GM23338 (cell line): ENCODE measurements around the gene EED. TPM values are rescaled to one million over a fixed set of nuclear protein-coding genes. Genes with fewer than 3 reads are reported as not detected.

Experiments
- ATAC-seq: fragments of 200-7000 bp; cut with Tn5 transposase; 3 replicates; pipeline ENCODE4 v1.9.1; 2020
- DNase-seq: peaks from one replicate; pipeline ENCODE4 v3.0.0-alpha.2; 2015; ENCODE audit warnings: low spot score
- H2AFZ ChIP-seq: fragments of 200-600 bp; sonication (generic); 2 replicates; pipeline ENCODE4 v1.8.0; 2016; ENCODE audit warnings: antibody characterized with exemption, mild to moderate bottlenecking, moderate library complexity
- H3F3A ChIP-seq: fragments of 200-600 bp; sonication (generic); replicated peaks from 2 replicates; pipeline ENCODE4 v1.8.0; 2017; ENCODE audit warnings: antibody characterized with exemption, mixed run types, low read depth
- H3K27ac ChIP-seq: fragments of 200-600 bp; sonication (generic); 2 replicates; pipeline ENCODE4 v1.6.1; 2016; ENCODE audit warnings: low read depth
- H3K27me3 ChIP-seq: fragments of 200-600 bp; sonication (generic); 2 replicates; pipeline ENCODE4 v1.8.0; 2016; ENCODE audit warnings: mild to moderate bottlenecking, mixed run types, moderate library complexity; ENCODE audit not compliant: insufficient read depth
- H3K36me3 ChIP-seq: fragments of 200-600 bp; sonication (generic); 2 replicates; pipeline ENCODE4 v1.8.0; 2016; ENCODE audit warnings: mild to moderate bottlenecking; ENCODE audit not compliant: insufficient read depth
- H3K4me1 ChIP-seq: fragments of 200-600 bp; sonication (generic); 2 replicates; pipeline ENCODE4 v1.8.0; 2016; ENCODE audit warnings: mild to moderate bottlenecking, moderate library complexity; ENCODE audit not compliant: insufficient read depth
- H3K4me2 ChIP-seq: fragments of 200-600 bp; sonication (generic); 2 replicates; pipeline ENCODE4 v1.7.1; 2017; ENCODE audit warnings: mixed run types
- H3K4me3 ChIP-seq: fragments of 200-600 bp; sonication (generic); 2 replicates; pipeline ENCODE4 v1.6.1; 2016; ENCODE audit warnings: mixed run types
- H3K79me2 ChIP-seq: fragments of 200-600 bp; sonication (generic); replicated peaks from 2 replicates; pipeline ENCODE4 v1.8.0; 2017; ENCODE audit warnings: mild to moderate bottlenecking; ENCODE audit not compliant: insufficient read depth
- H3K9me2 ChIP-seq: fragments of 200-600 bp; sonication (generic); 2 replicates; pipeline ENCODE4 v1.8.0; 2017; ENCODE audit not compliant: insufficient read depth
- H4K20me1 ChIP-seq: fragments of 200-600 bp; sonication (generic); replicated peaks from 2 replicates; pipeline ENCODE4 v1.8.0; 2017; ENCODE audit warnings: mild to moderate bottlenecking; ENCODE audit not compliant: insufficient read depth
- H3K27ac Mint-ChIP-seq: 2 replicates; pipeline ENCODE4 v1.8.0; 2020; ENCODE audit warnings: inconsistent platforms, mild to moderate bottlenecking, moderate library complexity, mixed read lengths
- H3K27me3 Mint-ChIP-seq: 3 replicates; pipeline ENCODE4 v1.8.0; 2022; ENCODE audit warnings: low read depth, mild to moderate bottlenecking, moderate library complexity, mixed read lengths, inconsistent platforms; ENCODE audit not compliant: insufficient read depth, poor library complexity
- H3K36me3 Mint-ChIP-seq: 3 replicates; pipeline ENCODE4 v1.8.0; 2021; ENCODE audit warnings: low read depth, mild to moderate bottlenecking, inconsistent platforms, moderate library complexity, mixed read lengths
- H3K4me1 Mint-ChIP-seq: 3 replicates; pipeline ENCODE4 v1.8.0; 2020; ENCODE audit warnings: mild to moderate bottlenecking, inconsistent platforms, mixed read lengths
- H3K4me3 Mint-ChIP-seq: 3 replicates; pipeline ENCODE4 v1.8.0; 2021; ENCODE audit warnings: moderate library complexity, mild to moderate bottlenecking, inconsistent platforms, mixed read lengths
- H3K9me3 Mint-ChIP-seq: 3 replicates; pipeline ENCODE4 v1.8.0; 2020; ENCODE audit warnings: moderate library complexity, mild to moderate bottlenecking, inconsistent platforms, mixed read lengths
- CREB1 ChIP-seq: fragments of 250-450 bp; sonication (Bioruptor Pico); IDR thresholded peaks from 2 replicates; pipeline ENCODE4 v1.5.0; 2020; ENCODE audit warnings: low read depth, mild to moderate bottlenecking, moderate library complexity
- EZH2 ChIP-seq: fragments of 200-600 bp; sonication (generic); IDR thresholded peaks from one replicate; pipeline ENCODE4 v1.8.0; 2017; ENCODE audit warnings: antibody characterized with exemption, mild to moderate bottlenecking, low read depth; ENCODE audit not compliant: unreplicated experiment
- EZH2phosphoT487 ChIP-seq: fragments of 200-600 bp; sonication (generic); IDR thresholded peaks from one replicate; pipeline ENCODE4 v1.8.1; 2018; ENCODE audit warnings: antibody characterized with exemption; ENCODE audit not compliant: unreplicated experiment
- JUNB ChIP-seq: IDR thresholded peaks from one replicate; pipeline ENCODE4 v1.6.1; 2016; ENCODE audit warnings: antibody characterized with exemption; ENCODE audit not compliant: unreplicated experiment
- NANOG ChIP-seq: IDR thresholded peaks from 2 replicates; pipeline ENCODE4 v1.6.1; 2016; ENCODE audit warnings: antibody characterized with exemption, borderline replicate concordance
- POLR2AphosphoS5 ChIP-seq: IDR thresholded peaks from 2 replicates; pipeline ENCODE4 v1.6.1; 2016; ENCODE audit warnings: antibody characterized with exemption, low read depth
- STAT1 ChIP-seq: IDR thresholded peaks from one replicate; pipeline ENCODE4 v1.6.1; 2016; ENCODE audit warnings: antibody characterized with exemption; ENCODE audit not compliant: unreplicated experiment
- ZNF114 ChIP-seq: fragments of 250-450 bp; sonication (Bioruptor Pico); IDR thresholded peaks from 2 replicates; pipeline ENCODE4 v1.5.0; 2020; ENCODE audit warnings: mild to moderate bottlenecking, moderate library complexity
- ZNF331 ChIP-seq: fragments of 250-450 bp; sonication (Bioruptor Pico); IDR thresholded peaks from 2 replicates; pipeline ENCODE4 v1.5.0; 2020; ENCODE audit warnings: low read depth, mild to moderate bottlenecking, moderate library complexity
- polyA plus RNA-seq: library from polyadenylated mRNA; unstranded; fragments of >200 nt; fragmentation: Nextera tagmentation; extraction: Ambion mirVana; gene quantifications from 2 replicates; pipeline ENCODE4 v1.2.1, GENCODE V29; 2016
- total RNA-seq: library from RNA; depleted of rRNA; stranded (reverse); fragments of >200 nt; shearing (Covaris generic); gene quantifications from 2 replicates; pipeline ENCODE4 v1.2.3, GENCODE V29; 2014
- TF ChIP-seq, protein P1 (sequence below): IDR thresholded peaks from 2 replicates; pipeline ENCODE4 v1.6.1; 2016; ENCODE audit warnings: antibody characterized with exemption
- TF ChIP-seq, protein P2 (sequence below), 2 experiments: fragments of 200-600 bp in 1 of 2; sonication (generic) in 1 of 2; conservative IDR thresholded peaks; 2 replicates each; pipeline versions ENCODE4 v1.5.1 to v1.6.1; 2016 to 2017; ENCODE audit warnings: antibody characterized with exemption in 2 of 2, low read depth in 2 of 2, mild to moderate bottlenecking in 2 of 2, moderate library complexity in 1 of 2
- TF ChIP-seq, protein P3 (sequence below): fragments of 250-450 bp; sonication (Bioruptor Pico); IDR thresholded peaks from 2 replicates; pipeline ENCODE4 v1.5.0; 2020; ENCODE audit warnings: mild to moderate bottlenecking, moderate library complexity
- TF ChIP-seq, protein P4 (sequence below): IDR thresholded peaks from one replicate; pipeline ENCODE4 v1.6.1; 2018; ENCODE audit warnings: antibody characterized with exemption; ENCODE audit not compliant: unreplicated experiment

The EED gene
- total and polyA plus RNA-seq, 2 experiments from 2014 or later = 26.7 to 29.7 TPM

DNA sequence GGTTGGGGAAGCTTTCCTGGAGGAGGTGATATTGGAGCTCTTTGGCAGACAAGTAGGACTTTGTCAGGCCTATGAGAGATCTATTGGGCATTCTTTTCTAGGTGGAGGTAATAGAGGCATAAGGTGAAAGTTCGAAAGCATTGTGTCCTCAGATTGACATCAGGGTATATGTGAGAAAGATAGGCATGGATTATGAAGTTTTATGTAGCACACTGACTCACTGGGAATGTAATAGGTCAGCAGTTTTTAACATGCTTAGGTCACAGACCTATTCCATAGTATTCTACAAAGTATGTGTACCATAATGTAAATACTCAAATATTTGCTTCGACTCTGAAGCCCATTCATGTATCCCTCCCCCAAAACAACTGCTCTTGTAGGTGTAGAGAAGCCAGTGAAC lies 69.2 kb downstream of the EED start:
- H3K27ac Mint-ChIP-seq = no peak overlapping the region
- Histone ChIP-seq H3K4me3 (no peak overlapping the region), H2AFZ (no peak overlapping the region), H3K4me1 (0 out of 2 replicates have a peak, but pooled peaks cover 7% of the 10 kb centered on the region), H3K9me2 (no peaks in the 10 kb centered on the region), H4K20me1 (peaks cover 13% of the 10 kb centered on the region; the same call in 1 of the 2 replicates), H3K27me3 (no peaks in the 10 kb centered on the region), H3K36me3 (no peaks in the 10 kb centered on the region), H3K27ac (no peak overlapping the region), H3K79me2 (peaks cover 62% of the 10 kb centered on the region), H3F3A (no peaks in the 10 kb centered on the region), H3K4me2 (no peak overlapping the region)
- ATAC-seq (no peak), DNase-seq (no peak)
- H3K27me3 Mint-ChIP-seq = peaks cover 3% of the 10 kb centered on the region
- no peaks in the 10 kb centered on the region for H3K9me3 Mint-ChIP-seq
- H3K36me3 Mint-ChIP-seq = peaks cover 28% of the 10 kb centered on the region; the same call in 2 of the 3 replicates
- TF ChIP-seq, protein P1, sequence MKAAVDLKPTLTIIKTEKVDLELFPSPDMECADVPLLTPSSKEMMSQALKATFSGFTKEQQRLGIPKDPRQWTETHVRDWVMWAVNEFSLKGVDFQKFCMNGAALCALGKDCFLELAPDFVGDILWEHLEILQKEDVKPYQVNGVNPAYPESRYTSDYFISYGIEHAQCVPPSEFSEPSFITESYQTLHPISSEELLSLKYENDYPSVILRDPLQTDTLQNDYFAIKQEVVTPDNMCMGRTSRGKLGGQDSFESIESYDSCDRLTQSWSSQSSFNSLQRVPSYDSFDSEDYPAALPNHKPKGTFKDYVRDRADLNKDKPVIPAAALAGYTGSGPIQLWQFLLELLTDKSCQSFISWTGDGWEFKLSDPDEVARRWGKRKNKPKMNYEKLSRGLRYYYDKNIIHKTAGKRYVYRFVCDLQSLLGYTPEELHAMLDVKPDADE = no peak
- TF ChIP-seq POLR2AphosphoS5 (no peak), EZH2 (no peak), JUNB (no peak), NANOG (no peak), CREB1 (CRISPR knock-in tag) (no peak), ZNF114 (CRISPR knock-in tag) (no peak), STAT1 (no peak), ZNF331 (CRISPR knock-in tag) (no peak), EZH2phosphoT487 (no peak)
- TF ChIP-seq, protein P2, sequence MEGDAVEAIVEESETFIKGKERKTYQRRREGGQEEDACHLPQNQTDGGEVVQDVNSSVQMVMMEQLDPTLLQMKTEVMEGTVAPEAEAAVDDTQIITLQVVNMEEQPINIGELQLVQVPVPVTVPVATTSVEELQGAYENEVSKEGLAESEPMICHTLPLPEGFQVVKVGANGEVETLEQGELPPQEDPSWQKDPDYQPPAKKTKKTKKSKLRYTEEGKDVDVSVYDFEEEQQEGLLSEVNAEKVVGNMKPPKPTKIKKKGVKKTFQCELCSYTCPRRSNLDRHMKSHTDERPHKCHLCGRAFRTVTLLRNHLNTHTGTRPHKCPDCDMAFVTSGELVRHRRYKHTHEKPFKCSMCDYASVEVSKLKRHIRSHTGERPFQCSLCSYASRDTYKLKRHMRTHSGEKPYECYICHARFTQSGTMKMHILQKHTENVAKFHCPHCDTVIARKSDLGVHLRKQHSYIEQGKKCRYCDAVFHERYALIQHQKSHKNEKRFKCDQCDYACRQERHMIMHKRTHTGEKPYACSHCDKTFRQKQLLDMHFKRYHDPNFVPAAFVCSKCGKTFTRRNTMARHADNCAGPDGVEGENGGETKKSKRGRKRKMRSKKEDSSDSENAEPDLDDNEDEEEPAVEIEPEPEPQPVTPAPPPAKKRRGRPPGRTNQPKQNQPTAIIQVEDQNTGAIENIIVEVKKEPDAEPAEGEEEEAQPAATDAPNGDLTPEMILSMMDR (conservative IDR thresholded peaks at IDR 0.05; ENCODE audit: low read depth in 2 of 2) = no peak
- TF ChIP-seq, protein P3, sequence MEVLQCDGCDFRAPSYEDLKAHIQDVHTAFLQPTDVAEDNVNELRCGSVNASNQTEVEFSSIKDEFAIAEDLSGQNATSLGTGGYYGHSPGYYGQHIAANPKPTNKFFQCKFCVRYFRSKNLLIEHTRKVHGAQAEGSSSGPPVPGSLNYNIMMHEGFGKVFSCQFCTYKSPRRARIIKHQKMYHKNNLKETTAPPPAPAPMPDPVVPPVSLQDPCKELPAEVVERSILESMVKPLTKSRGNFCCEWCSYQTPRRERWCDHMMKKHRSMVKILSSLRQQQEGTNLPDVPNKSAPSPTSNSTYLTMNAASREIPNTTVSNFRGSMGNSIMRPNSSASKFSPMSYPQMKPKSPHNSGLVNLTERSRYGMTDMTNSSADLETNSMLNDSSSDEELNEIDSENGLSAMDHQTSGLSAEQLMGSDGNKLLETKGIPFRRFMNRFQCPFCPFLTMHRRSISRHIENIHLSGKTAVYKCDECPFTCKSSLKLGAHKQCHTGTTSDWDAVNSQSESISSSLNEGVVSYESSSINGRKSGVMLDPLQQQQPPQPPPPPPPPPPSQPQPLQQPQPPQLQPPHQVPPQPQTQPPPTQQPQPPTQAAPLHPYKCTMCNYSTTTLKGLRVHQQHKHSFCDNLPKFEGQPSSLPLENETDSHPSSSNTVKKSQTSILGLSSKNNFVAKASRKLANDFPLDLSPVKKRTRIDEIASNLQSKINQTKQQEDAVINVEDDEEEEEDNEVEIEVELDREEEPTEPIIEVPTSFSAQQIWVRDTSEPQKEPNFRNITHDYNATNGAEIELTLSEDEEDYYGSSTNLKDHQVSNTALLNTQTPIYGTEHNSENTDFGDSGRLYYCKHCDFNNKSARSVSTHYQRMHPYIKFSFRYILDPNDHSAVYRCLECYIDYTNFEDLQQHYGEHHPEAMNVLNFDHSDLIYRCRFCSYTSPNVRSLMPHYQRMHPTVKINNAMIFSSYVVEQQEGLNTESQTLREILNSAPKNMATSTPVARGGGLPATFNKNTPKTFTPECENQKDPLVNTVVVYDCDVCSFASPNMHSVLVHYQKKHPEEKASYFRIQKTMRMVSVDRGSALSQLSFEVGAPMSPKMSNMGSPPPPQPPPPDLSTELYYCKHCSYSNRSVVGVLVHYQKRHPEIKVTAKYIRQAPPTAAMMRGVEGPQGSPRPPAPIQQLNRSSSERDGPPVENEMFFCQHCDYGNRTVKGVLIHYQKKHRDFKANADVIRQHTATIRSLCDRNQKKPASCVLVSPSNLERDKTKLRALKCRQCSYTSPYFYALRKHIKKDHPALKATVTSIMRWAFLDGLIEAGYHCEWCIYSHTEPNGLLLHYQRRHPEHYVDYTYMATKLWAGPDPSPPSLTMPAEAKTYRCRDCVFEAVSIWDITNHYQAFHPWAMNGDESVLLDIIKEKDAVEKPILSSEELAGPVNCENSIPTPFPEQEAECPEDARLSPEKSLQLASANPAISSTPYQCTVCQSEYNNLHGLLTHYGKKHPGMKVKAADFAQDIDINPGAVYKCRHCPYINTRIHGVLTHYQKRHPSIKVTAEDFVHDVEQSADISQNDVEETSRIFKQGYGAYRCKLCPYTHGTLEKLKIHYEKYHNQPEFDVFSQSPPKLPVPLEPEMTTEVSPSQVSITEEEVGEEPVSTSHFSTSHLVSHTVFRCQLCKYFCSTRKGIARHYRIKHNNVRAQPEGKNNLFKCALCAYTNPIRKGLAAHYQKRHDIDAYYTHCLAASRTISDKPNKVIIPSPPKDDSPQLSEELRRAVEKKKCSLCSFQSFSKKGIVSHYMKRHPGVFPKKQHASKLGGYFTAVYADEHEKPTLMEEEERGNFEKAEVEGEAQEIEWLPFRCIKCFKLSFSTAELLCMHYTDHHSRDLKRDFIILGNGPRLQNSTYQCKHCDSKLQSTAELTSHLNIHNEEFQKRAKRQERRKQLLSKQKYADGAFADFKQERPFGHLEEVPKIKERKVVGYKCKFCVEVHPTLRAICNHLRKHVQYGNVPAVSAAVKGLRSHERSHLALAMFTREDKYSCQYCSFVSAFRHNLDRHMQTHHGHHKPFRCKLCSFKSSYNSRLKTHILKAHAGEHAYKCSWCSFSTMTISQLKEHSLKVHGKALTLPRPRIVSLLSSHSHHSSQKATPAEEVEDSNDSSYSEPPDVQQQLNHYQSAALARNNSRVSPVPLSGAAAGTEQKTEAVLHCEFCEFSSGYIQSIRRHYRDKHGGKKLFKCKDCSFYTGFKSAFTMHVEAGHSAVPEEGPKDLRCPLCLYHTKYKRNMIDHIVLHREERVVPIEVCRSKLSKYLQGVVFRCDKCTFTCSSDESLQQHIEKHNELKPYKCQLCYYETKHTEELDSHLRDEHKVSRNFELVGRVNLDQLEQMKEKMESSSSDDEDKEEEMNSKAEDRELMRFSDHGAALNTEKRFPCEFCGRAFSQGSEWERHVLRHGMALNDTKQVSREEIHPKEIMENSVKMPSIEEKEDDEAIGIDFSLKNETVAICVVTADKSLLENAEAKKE = no peak
- TF ChIP-seq, protein P4, sequence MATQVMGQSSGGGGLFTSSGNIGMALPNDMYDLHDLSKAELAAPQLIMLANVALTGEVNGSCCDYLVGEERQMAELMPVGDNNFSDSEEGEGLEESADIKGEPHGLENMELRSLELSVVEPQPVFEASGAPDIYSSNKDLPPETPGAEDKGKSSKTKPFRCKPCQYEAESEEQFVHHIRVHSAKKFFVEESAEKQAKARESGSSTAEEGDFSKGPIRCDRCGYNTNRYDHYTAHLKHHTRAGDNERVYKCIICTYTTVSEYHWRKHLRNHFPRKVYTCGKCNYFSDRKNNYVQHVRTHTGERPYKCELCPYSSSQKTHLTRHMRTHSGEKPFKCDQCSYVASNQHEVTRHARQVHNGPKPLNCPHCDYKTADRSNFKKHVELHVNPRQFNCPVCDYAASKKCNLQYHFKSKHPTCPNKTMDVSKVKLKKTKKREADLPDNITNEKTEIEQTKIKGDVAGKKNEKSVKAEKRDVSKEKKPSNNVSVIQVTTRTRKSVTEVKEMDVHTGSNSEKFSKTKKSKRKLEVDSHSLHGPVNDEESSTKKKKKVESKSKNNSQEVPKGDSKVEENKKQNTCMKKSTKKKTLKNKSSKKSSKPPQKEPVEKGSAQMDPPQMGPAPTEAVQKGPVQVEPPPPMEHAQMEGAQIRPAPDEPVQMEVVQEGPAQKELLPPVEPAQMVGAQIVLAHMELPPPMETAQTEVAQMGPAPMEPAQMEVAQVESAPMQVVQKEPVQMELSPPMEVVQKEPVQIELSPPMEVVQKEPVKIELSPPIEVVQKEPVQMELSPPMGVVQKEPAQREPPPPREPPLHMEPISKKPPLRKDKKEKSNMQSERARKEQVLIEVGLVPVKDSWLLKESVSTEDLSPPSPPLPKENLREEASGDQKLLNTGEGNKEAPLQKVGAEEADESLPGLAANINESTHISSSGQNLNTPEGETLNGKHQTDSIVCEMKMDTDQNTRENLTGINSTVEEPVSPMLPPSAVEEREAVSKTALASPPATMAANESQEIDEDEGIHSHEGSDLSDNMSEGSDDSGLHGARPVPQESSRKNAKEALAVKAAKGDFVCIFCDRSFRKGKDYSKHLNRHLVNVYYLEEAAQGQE = no peak
- no peak overlapping the region for H3K4me3 Mint-ChIP-seq
- H3K4me1 Mint-ChIP-seq = peaks cover 5% of the 10 kb centered on the region; the same call in 1 of the 3 replicates
